Esophagus muscularis mucosa (tissue), 4 donors: ENCODE measurements around the gene TROAP.

Source experiments
- CTCF ChIP-seq, 3 experiments: fragments of 200-600 bp in 2 of 3; fragments of 450-650 bp in 1 of 3; sonication (generic) in 2 of 3; IDR thresholded peaks; one replicate each; pipeline ENCODE4 v1.5.1; 2017 to 2019; ENCODE audit warnings: antibody characterized with exemption in 3 of 3, mild to moderate bottlenecking in 2 of 3, moderate library complexity in 1 of 3
- EP300 ChIP-seq: sonication (generic); formaldehyde crosslinking; IDR thresholded peaks from one replicate; pipeline ENCODE4 v1.6.1; 2017; ENCODE audit warnings: antibody characterized with exemption
- POLR2A ChIP-seq: fragments of 450-650 bp; IDR thresholded peaks from one replicate; pipeline ENCODE4 v1.6.1; 2017; ENCODE audit warnings: antibody characterized with exemption, moderate library complexity, mild to moderate bottlenecking, low read depth
- POLR2AphosphoS5 ChIP-seq, 2 donors: sonication (generic); formaldehyde crosslinking; IDR thresholded peaks; one replicate each; pipeline ENCODE4 v1.6.1; 2017; ENCODE audit warnings: antibody characterized with exemption in 2 of 2

GRCh38 chr12:49323524-49324097 lies 556 bp downstream of the TROAP start:
- TF ChIP-seq CTCF (IDR thresholded peaks at IDR 0.05) (no peak), EP300 (no peak), POLR2A (no peak), POLR2AphosphoS5 (IDR thresholded peaks at IDR 0.05) (no peak)
